Measurements from ENCODE around the gene CCZ1B.
"Not testable (repeated sequence)": the region's sequence is repeated elsewhere in the genome, so short reads cannot be mapped to it uniquely, and the experiment has no call there.

DNA sequence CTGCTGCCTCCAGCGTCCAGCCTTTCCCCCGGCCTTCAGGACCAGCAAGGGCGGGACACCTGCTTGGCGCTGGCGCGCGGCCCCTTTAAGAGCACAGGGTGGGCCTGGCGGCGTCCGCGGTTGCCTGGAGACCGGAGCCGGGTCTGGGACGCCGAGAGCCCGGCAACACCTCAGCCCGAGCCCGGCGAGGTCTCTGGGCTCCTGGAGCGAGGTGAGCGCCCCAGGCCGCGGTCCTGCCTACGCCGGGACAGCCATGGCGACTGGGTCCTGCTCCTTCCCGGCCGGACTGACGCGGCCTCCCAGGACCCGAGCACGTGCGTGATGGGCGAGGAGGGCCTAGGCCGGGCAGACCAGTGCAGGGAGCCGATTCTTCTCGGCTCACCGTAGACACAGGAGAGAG is 72.1 kb downstream of the CCZ1B start, which contains the start of gene RSPH10B2:
- TF ChIP-seq, protein P1, sequence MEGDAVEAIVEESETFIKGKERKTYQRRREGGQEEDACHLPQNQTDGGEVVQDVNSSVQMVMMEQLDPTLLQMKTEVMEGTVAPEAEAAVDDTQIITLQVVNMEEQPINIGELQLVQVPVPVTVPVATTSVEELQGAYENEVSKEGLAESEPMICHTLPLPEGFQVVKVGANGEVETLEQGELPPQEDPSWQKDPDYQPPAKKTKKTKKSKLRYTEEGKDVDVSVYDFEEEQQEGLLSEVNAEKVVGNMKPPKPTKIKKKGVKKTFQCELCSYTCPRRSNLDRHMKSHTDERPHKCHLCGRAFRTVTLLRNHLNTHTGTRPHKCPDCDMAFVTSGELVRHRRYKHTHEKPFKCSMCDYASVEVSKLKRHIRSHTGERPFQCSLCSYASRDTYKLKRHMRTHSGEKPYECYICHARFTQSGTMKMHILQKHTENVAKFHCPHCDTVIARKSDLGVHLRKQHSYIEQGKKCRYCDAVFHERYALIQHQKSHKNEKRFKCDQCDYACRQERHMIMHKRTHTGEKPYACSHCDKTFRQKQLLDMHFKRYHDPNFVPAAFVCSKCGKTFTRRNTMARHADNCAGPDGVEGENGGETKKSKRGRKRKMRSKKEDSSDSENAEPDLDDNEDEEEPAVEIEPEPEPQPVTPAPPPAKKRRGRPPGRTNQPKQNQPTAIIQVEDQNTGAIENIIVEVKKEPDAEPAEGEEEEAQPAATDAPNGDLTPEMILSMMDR (IDR thresholded peaks at IDR 0.05; ENCODE audit: insufficient read depth, low read length, poor library complexity, severe bottlenecking), result not testable (repeated sequence)
- not testable (repeated sequence) for TF ChIP-seq EZH2phosphoT487 (conservative IDR thresholded peaks at IDR 0.05; ENCODE audit: low read length)

All from SU-DHL-6 (cell line).